ENCODE results near the gene EPHA1. TPM values are rescaled to one million over a fixed set of nuclear protein-coding genes. Genes with fewer than 3 reads are reported as not detected.

EPHA1 gene
- total RNA-seq, 1 donor from 2014 or later, result 2.6 TPM

DNA sequence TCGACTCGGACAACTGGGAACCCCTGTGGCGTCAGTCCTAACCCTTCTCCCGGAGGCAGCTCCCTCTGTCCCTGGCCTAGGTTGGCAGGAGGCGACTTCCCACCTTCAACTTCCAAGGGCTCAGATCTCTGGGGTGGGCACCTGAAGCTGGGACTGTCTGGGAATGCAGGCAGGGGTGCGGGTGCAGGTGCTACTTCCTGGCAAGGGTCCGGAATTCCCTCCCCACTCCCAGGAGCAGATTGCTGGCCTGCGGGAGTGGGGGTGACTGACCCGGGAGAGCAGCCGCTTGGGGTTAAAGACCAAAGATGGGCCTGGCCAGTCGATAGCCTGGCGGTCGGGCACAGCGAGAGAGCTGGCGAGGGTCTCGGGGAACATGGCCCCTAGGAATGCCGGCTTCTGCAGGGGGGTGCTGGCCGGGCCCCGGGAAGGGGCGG is 387 bp downstream of the EPHA1 start:
- Mint-ChIP-seq H3K4me1 (ENCODE audit: low read depth, unreplicated experiment) (peaks cover 33% of the 10 kb centered on the region), H3K27ac (ENCODE audit: unreplicated experiment) (no peak overlapping the region), H3K36me3 (ENCODE audit: low read depth, unreplicated experiment) (peaks cover 4% of the 10 kb centered on the region), H3K4me3 (ENCODE audit: unreplicated experiment) (no peak overlapping the region), H3K27me3 (ENCODE audit: low read depth, unreplicated experiment) (peaks cover 11% of the 10 kb centered on the region), H3K9me3 (ENCODE audit: unreplicated experiment) (no peaks in the 10 kb centered on the region)
- DNase-seq (ENCODE audit: low read depth) (no peak), FAIRE-seq (no peak)
- Histone ChIP-seq H4K20me1 (ENCODE audit: insufficient read depth, low read length) (no peaks in the 10 kb centered on the region), H3K27ac (ENCODE audit: low read depth, low read length) (no peak overlapping the region), H3K9ac (ENCODE audit: low read length) (no peak overlapping the region), H2AFZ (ENCODE audit: low read depth, low read length) (no peak overlapping the region), H3K4me3 (ENCODE audit: insufficient read depth, low read depth, low read length) (no peak overlapping the region), H3K9me3 (ENCODE audit: insufficient read depth, low read depth, low read length) (no peaks in the 10 kb centered on the region), H3K27me3 (ENCODE audit: insufficient read depth, low read length) (peaks cover 5% of the 10 kb centered on the region), H3K36me3 (ENCODE audit: insufficient read depth, low read length) (no peaks in the 10 kb centered on the region), H3K4me2 (ENCODE audit: low read length) (peak overlapping the region; percentile 23), H3K4me1 (ENCODE audit: insufficient read depth, low read length) (peaks cover 11% of the 10 kb centered on the region), H3K79me2 (ENCODE audit: insufficient read depth, low read length) (no peaks in the 10 kb centered on the region)
- TF ChIP-seq EZH2 (IDR thresholded peaks at IDR 0.05; ENCODE audit: insufficient read depth, low read length), result no peak
- TF ChIP-seq, protein P1, sequence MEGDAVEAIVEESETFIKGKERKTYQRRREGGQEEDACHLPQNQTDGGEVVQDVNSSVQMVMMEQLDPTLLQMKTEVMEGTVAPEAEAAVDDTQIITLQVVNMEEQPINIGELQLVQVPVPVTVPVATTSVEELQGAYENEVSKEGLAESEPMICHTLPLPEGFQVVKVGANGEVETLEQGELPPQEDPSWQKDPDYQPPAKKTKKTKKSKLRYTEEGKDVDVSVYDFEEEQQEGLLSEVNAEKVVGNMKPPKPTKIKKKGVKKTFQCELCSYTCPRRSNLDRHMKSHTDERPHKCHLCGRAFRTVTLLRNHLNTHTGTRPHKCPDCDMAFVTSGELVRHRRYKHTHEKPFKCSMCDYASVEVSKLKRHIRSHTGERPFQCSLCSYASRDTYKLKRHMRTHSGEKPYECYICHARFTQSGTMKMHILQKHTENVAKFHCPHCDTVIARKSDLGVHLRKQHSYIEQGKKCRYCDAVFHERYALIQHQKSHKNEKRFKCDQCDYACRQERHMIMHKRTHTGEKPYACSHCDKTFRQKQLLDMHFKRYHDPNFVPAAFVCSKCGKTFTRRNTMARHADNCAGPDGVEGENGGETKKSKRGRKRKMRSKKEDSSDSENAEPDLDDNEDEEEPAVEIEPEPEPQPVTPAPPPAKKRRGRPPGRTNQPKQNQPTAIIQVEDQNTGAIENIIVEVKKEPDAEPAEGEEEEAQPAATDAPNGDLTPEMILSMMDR (IDR thresholded peaks at IDR 0.05; ENCODE audit: insufficient read depth, low read depth, low read length), result no peak

GRCh38 chr7:143407287-143408251 is 1.1 kb downstream of the EPHA1 start:
- Mint-ChIP-seq H3K4me3 (ENCODE audit: unreplicated experiment) (peak overlapping the region; percentile 35), H3K9me3 (ENCODE audit: unreplicated experiment) (no peaks in the 10 kb centered on the region), H3K27me3 (ENCODE audit: low read depth, unreplicated experiment) (peaks cover 11% of the 10 kb centered on the region), H3K27ac (ENCODE audit: unreplicated experiment) (peak overlapping the region; percentile 55), H3K4me1 (ENCODE audit: low read depth, unreplicated experiment) (peaks cover 33% of the 10 kb centered on the region), H3K36me3 (ENCODE audit: low read depth, unreplicated experiment) (peaks cover 4% of the 10 kb centered on the region)
- Histone ChIP-seq H3K4me1 (ENCODE audit: insufficient read depth, low read length) (peaks cover 11% of the 10 kb centered on the region), H3K4me2 (ENCODE audit: low read length) (peak overlapping the region; percentile 23), H3K27me3 (ENCODE audit: insufficient read depth, low read length) (peaks cover 5% of the 10 kb centered on the region), H3K36me3 (ENCODE audit: insufficient read depth, low read length) (no peaks in the 10 kb centered on the region), H3K79me2 (ENCODE audit: insufficient read depth, low read length) (no peaks in the 10 kb centered on the region), H3K27ac (ENCODE audit: low read depth, low read length) (no peak overlapping the region), H4K20me1 (ENCODE audit: insufficient read depth, low read length) (no peaks in the 10 kb centered on the region), H2AFZ (ENCODE audit: low read depth, low read length) (peak overlapping the region; percentile 5), H3K4me3 (ENCODE audit: insufficient read depth, low read depth, low read length) (no peak overlapping the region), H3K9me3 (ENCODE audit: insufficient read depth, low read depth, low read length) (no peaks in the 10 kb centered on the region), H3K9ac (ENCODE audit: low read length) (no peak overlapping the region)
- DNase-seq (ENCODE audit: low read depth) (no peak), FAIRE-seq (no peak)
- TF ChIP-seq, protein P1 (IDR thresholded peaks at IDR 0.05; ENCODE audit: insufficient read depth, low read depth, low read length), result no peak
- no peak for TF ChIP-seq EZH2 (IDR thresholded peaks at IDR 0.05; ENCODE audit: insufficient read depth, low read length)

GRCh38 chr7:143406002-143406357 is 2.7 kb downstream of the EPHA1 start:
- Histone ChIP-seq H3K79me2 (ENCODE audit: insufficient read depth, low read length) (no peaks in the 10 kb centered on the region), H3K4me2 (ENCODE audit: low read length) (no peak overlapping the region), H3K27ac (ENCODE audit: low read depth, low read length) (no peak overlapping the region), H3K27me3 (ENCODE audit: insufficient read depth, low read length) (peaks cover 12% of the 10 kb centered on the region), H3K4me1 (ENCODE audit: insufficient read depth, low read length) (peaks cover 11% of the 10 kb centered on the region), H3K9ac (ENCODE audit: low read length) (no peak overlapping the region), H3K4me3 (ENCODE audit: insufficient read depth, low read depth, low read length) (no peak overlapping the region), H3K9me3 (ENCODE audit: insufficient read depth, low read depth, low read length) (no peaks in the 10 kb centered on the region), H3K36me3 (ENCODE audit: insufficient read depth, low read length) (no peaks in the 10 kb centered on the region), H4K20me1 (ENCODE audit: insufficient read depth, low read length) (no peaks in the 10 kb centered on the region), H2AFZ (ENCODE audit: low read depth, low read length) (no peak overlapping the region)
- no peak for DNase-seq (ENCODE audit: low read depth)
- no peaks in the 10 kb centered on the region for H3K9me3 Mint-ChIP-seq (ENCODE audit: unreplicated experiment)
- TF ChIP-seq, protein P1 (IDR thresholded peaks at IDR 0.05; ENCODE audit: insufficient read depth, low read depth, low read length), result no peak
- no peak for TF ChIP-seq EZH2 (IDR thresholded peaks at IDR 0.05; ENCODE audit: insufficient read depth, low read length)
- H3K4me3 Mint-ChIP-seq (ENCODE audit: unreplicated experiment), result no peak overlapping the region
- peaks cover 22% of the 10 kb centered on the region for H3K4me1 Mint-ChIP-seq (ENCODE audit: low read depth, unreplicated experiment)
- H3K27ac Mint-ChIP-seq (ENCODE audit: unreplicated experiment), result no peak overlapping the region
- no peak for FAIRE-seq
- H3K27me3 Mint-ChIP-seq (ENCODE audit: low read depth, unreplicated experiment), result peaks cover 14% of the 10 kb centered on the region
- H3K36me3 Mint-ChIP-seq (ENCODE audit: low read depth, unreplicated experiment), result peaks cover 4% of the 10 kb centered on the region

Data from astrocyte (in vitro differentiated cells and primary cell).